Activated T-cell treated with anti-CD3 and anti-CD28 coated beads, Interleukin-2, amount 50 U/mL, for 24 hours (primary cell): ENCODE data around the gene NTRK3.

Experiments used
- DNase-seq: peaks from one replicate; pipeline ENCODE4 v3.0.0-alpha.2; 2020
- H3K27ac Mint-ChIP-seq: 2 replicates; pipeline ENCODE4 v1.8.0; 2020; ENCODE audit warnings: mild to moderate bottlenecking, mixed read lengths
- H3K27me3 Mint-ChIP-seq: 2 replicates; pipeline ENCODE4 v1.8.0; 2020; ENCODE audit warnings: mixed read lengths
- H3K36me3 Mint-ChIP-seq: 2 replicates; pipeline ENCODE4 v1.8.0; 2020; ENCODE audit warnings: low read depth, mixed read lengths
- H3K4me1 Mint-ChIP-seq: 2 replicates; pipeline ENCODE4 v1.8.0; 2020; ENCODE audit warnings: low read depth, mixed read lengths
- H3K4me3 Mint-ChIP-seq: 2 replicates; pipeline ENCODE4 v1.8.0; 2020; ENCODE audit warnings: mild to moderate bottlenecking, moderate library complexity, mixed read lengths
- H3K9me3 Mint-ChIP-seq: 2 replicates; pipeline ENCODE4 v1.8.0; 2020; ENCODE audit warnings: mixed read lengths

The NTRK3 gene

GRCh38 chr15:88193415-88193814 lies 63.1 kb downstream of the NTRK3 start:
- H3K4me1 Mint-ChIP-seq = no peaks in the 10 kb centered on the region
- peaks cover 2% of the 10 kb centered on the region for H3K27me3 Mint-ChIP-seq
- no peaks in the 10 kb centered on the region for H3K36me3 Mint-ChIP-seq
- H3K9me3 Mint-ChIP-seq = no peaks in the 10 kb centered on the region
- H3K4me3 Mint-ChIP-seq = no peak overlapping the region
- no peak for DNase-seq
- no peak overlapping the region for H3K27ac Mint-ChIP-seq

GRCh38 chr15:88191812-88192165 lies 64.8 kb downstream of the NTRK3 start:
- no peak for DNase-seq
- no peak overlapping the region for H3K27ac Mint-ChIP-seq
- H3K27me3 Mint-ChIP-seq = peaks cover 2% of the 10 kb centered on the region
- H3K9me3 Mint-ChIP-seq = no peaks in the 10 kb centered on the region
- no peaks in the 10 kb centered on the region for H3K36me3 Mint-ChIP-seq
- no peaks in the 10 kb centered on the region for H3K4me1 Mint-ChIP-seq
- no peak overlapping the region for H3K4me3 Mint-ChIP-seq

- Mint-ChIP-seq H3K27ac (no peak overlapping the region), H3K36me3 (no peaks in the 10 kb centered on the region), H3K27me3 (peaks cover 2% of the 10 kb centered on the region), H3K9me3 (no peaks in the 10 kb centered on the region), H3K4me1 (no peaks in the 10 kb centered on the region), H3K4me3 (no peak overlapping the region)
- no peak for DNase-seq
Measured at GRCh38 chr15:88190232-88190631, 66.3 kb downstream of the NTRK3 start.

GRCh38 chr15:88188300-88188699 lies 68.2 kb downstream of the NTRK3 start:
- Mint-ChIP-seq H3K4me1 (no peaks in the 10 kb centered on the region), H3K9me3 (no peaks in the 10 kb centered on the region), H3K4me3 (no peak overlapping the region), H3K36me3 (no peaks in the 10 kb centered on the region), H3K27me3 (peaks cover 2% of the 10 kb centered on the region), H3K27ac (no peak overlapping the region)
- DNase-seq = no peak

GRCh38 chr15:88187195-88187594 lies 69.3 kb downstream of the NTRK3 start:
- no peak overlapping the region for H3K27ac Mint-ChIP-seq
- no peaks in the 10 kb centered on the region for H3K9me3 Mint-ChIP-seq
- peaks cover 5% of the 10 kb centered on the region for H3K27me3 Mint-ChIP-seq
- no peak for DNase-seq
- no peaks in the 10 kb centered on the region for H3K36me3 Mint-ChIP-seq
- H3K4me3 Mint-ChIP-seq = no peak overlapping the region
- no peaks in the 10 kb centered on the region for H3K4me1 Mint-ChIP-seq

GRCh38 chr15:88185584-88185983 lies 71.0 kb downstream of the NTRK3 start:
- Mint-ChIP-seq H3K9me3 (no peaks in the 10 kb centered on the region), H3K27me3 (peaks cover 5% of the 10 kb centered on the region), H3K36me3 (no peaks in the 10 kb centered on the region), H3K4me1 (no peaks in the 10 kb centered on the region), H3K27ac (no peak overlapping the region), H3K4me3 (no peak overlapping the region)
- no peak for DNase-seq

- Mint-ChIP-seq H3K4me1 (no peaks in the 10 kb centered on the region), H3K27ac (no peak overlapping the region), H3K27me3 (peaks cover 5% of the 10 kb centered on the region)
Measured at GRCh38 chr15:88181613-88182012, 74.9 kb downstream of the NTRK3 start.

GRCh38 chr15:88179562-88179961 lies 77.0 kb downstream of the NTRK3 start:
- Mint-ChIP-seq H3K4me1 (no peaks in the 10 kb centered on the region), H3K27ac (no peak overlapping the region), H3K4me3 (no peak overlapping the region), H3K36me3 (no peaks in the 10 kb centered on the region), H3K27me3 (peaks cover 5% of the 10 kb centered on the region), H3K9me3 (no peaks in the 10 kb centered on the region)
- DNase-seq = no peak

More at GRCh38 chr15:88181613-88182012, 74.9 kb downstream of the NTRK3 start:
- no peak for DNase-seq
- Mint-ChIP-seq H3K36me3 (no peaks in the 10 kb centered on the region), H3K4me3 (no peak overlapping the region), H3K9me3 (no peaks in the 10 kb centered on the region)

GRCh38 chr15:88178631-88179030 lies 77.9 kb downstream of the NTRK3 start:
- no peaks in the 10 kb centered on the region for H3K9me3 Mint-ChIP-seq
- H3K4me1 Mint-ChIP-seq = no peaks in the 10 kb centered on the region
- no peak for DNase-seq
- no peaks in the 10 kb centered on the region for H3K36me3 Mint-ChIP-seq
- no peak overlapping the region for H3K27ac Mint-ChIP-seq
- H3K4me3 Mint-ChIP-seq = no peak overlapping the region
- H3K27me3 Mint-ChIP-seq = peaks cover 5% of the 10 kb centered on the region

GRCh38 chr15:88177451-88177850 lies 79.1 kb downstream of the NTRK3 start:
- DNase-seq = no peak
- Mint-ChIP-seq H3K4me1 (no peaks in the 10 kb centered on the region), H3K27me3 (peaks cover 3% of the 10 kb centered on the region), H3K27ac (no peak overlapping the region), H3K36me3 (no peaks in the 10 kb centered on the region), H3K4me3 (no peak overlapping the region), H3K9me3 (no peaks in the 10 kb centered on the region)

- Mint-ChIP-seq H3K27ac (no peak overlapping the region), H3K27me3 (no peaks in the 10 kb centered on the region), H3K4me3 (no peak overlapping the region), H3K9me3 (no peaks in the 10 kb centered on the region), H3K36me3 (no peaks in the 10 kb centered on the region), H3K4me1 (no peaks in the 10 kb centered on the region)
- no peak for DNase-seq
Measured at GRCh38 chr15:88174571-88174970, 82.0 kb downstream of the NTRK3 start.

GRCh38 chr15:88166082-88166993 lies 90.2 kb downstream of the NTRK3 start:
- no peak for DNase-seq
- no peaks in the 10 kb centered on the region for H3K9me3 Mint-ChIP-seq
- H3K4me3 Mint-ChIP-seq = no peak overlapping the region

GRCh38 chr15:88161636-88162035 lies 94.9 kb downstream of the NTRK3 start:
- no peak for DNase-seq
- H3K4me1 Mint-ChIP-seq = no peaks in the 10 kb centered on the region
- peaks cover 5% of the 10 kb centered on the region for H3K27me3 Mint-ChIP-seq
- no peaks in the 10 kb centered on the region for H3K9me3 Mint-ChIP-seq
- H3K4me3 Mint-ChIP-seq = no peak overlapping the region
- no peaks in the 10 kb centered on the region for H3K36me3 Mint-ChIP-seq
- H3K27ac Mint-ChIP-seq = no peak overlapping the region

More at GRCh38 chr15:88166082-88166993, 90.2 kb downstream of the NTRK3 start:
- H3K4me1 Mint-ChIP-seq = no peaks in the 10 kb centered on the region
- H3K27ac Mint-ChIP-seq = no peak overlapping the region
- H3K36me3 Mint-ChIP-seq = no peaks in the 10 kb centered on the region
- peaks cover 9% of the 10 kb centered on the region for H3K27me3 Mint-ChIP-seq

- Mint-ChIP-seq H3K27ac (no peak overlapping the region), H3K4me1 (no peaks in the 10 kb centered on the region), H3K4me3 (no peak overlapping the region), H3K9me3 (no peaks in the 10 kb centered on the region), H3K27me3 (no peaks in the 10 kb centered on the region), H3K36me3 (no peaks in the 10 kb centered on the region)
- DNase-seq = no peak
Measured at GRCh38 chr15:88155310-88155709, 101.2 kb downstream of the NTRK3 start.

GRCh38 chr15:88152672-88153071 lies 103.9 kb downstream of the NTRK3 start:
- Mint-ChIP-seq H3K4me1 (no peaks in the 10 kb centered on the region), H3K27ac (no peak overlapping the region), H3K9me3 (no peaks in the 10 kb centered on the region), H3K4me3 (no peak overlapping the region), H3K36me3 (no peaks in the 10 kb centered on the region), H3K27me3 (no peaks in the 10 kb centered on the region)
- no peak for DNase-seq
